Right lobe of liver (tissue), 6 donors: Measurements from ENCODE around the gene SGCD. TPM values are rescaled to one million over a fixed set of nuclear protein-coding genes. Genes with fewer than 3 reads are reported as not detected.

ENCODE experiments used
- ATAC-seq, 4 donors: fragments of 200-7000 bp; cut with Tn5 transposase; one replicate each; pipeline ENCODE4 v1.9.1; 2020; ENCODE audit warnings: mild to moderate bottlenecking in 4 of 4, moderate library complexity in 4 of 4
- DNase-seq, 3 donors: peaks; one replicate each; pipeline ENCODE4 v3.0.0-alpha.2; 2020
- H3K27ac ChIP-seq, 3 donors: fragments of 200-600 bp; one replicate each; pipeline ENCODE4 v1.8.0; 2022
- H3K27me3 ChIP-seq, 2 donors: fragments of 200-600 bp; one replicate each; pipeline ENCODE4 v1.8.0; 2022
- H3K36me3 ChIP-seq, 4 donors: fragments of 200-600 bp; sonication (generic) in 1 of 4; one replicate each; pipeline versions ENCODE4 v1.5.1 to v1.8.0; 2017 to 2022; ENCODE audit warnings: control low read depth in 1 of 4
- H3K4me1 ChIP-seq, 4 donors: fragments of 200-600 bp; sonication (generic) in 1 of 4; one replicate each; pipeline versions ENCODE4 v1.5.1 to v1.8.0; 2017 to 2022; ENCODE audit warnings: control low read depth in 1 of 4
- H3K4me3 ChIP-seq, 3 donors: fragments of 200-600 bp; one replicate each; pipeline ENCODE4 v1.8.0; 2022
- H3K9me3 ChIP-seq, 4 donors: fragments of 200-600 bp; sonication (generic) in 1 of 4; one replicate each; pipeline versions ENCODE4 v1.5.1 to v1.8.0; 2017 to 2022; ENCODE audit warnings: control low read depth in 1 of 4
- POLR2A ChIP-seq: fragments of 450-650 bp; IDR thresholded peaks from one replicate; pipeline ENCODE4 v1.6.1; 2017; ENCODE audit warnings: antibody characterized with exemption, mild to moderate bottlenecking
- WGBS: methylation state at CpG from one replicate; pipeline ENCODE4 v1.1.6; 2018; ENCODE audit warnings: low coverage, low lambda C conversion rate; ENCODE audit not compliant: insufficient coverage; ENCODE audit errors: missing lambda C conversion rate; 5-methylcytosine and 5-hydroxymethylcytosine counted together
- intact Hi-C, 2 donors: fragments of 100-400 bp; cut with DNase I; formaldehyde crosslinking; loops; one replicate each; pipeline versions ENCODE4 v1.11.2 to v1.14.1; 2022
- total RNA-seq, 6 experiments: library from RNA; depleted of rRNA in 2 of 6; stranded (reverse); fragments of >200 nt in 2 of 6; fragmentation: NEBNext Ultra II Directional in 3 of 6; extraction: Animal tissue kit (Norgen Biotek cat#: 25700) in 3 of 6; gene quantifications; one replicate each; pipeline versions ENCODE4 v1.1.0 to v1.2.4, GENCODE V29; 2016 to 2023
- TF ChIP-seq, protein P1 (sequence below), 4 donors: fragments of 200-600 bp in 3 of 4; fragments of 450-650 bp in 1 of 4; IDR thresholded peaks; one replicate each; pipeline versions ENCODE4 v1.5.1 to v1.8.0; 2016 to 2022; ENCODE audit warnings: antibody characterized with exemption in 4 of 4, mild to moderate bottlenecking in 2 of 4
- donor health status: DM: no; HTN: yes; CAD: no.
- donor health status: DM: no; HTN: no; CAD: no.
- donor health status: DM: no; HTN: no; CAD: no.
- donor health status: DM: no; HTN: yes; CAD: no.
- donor health status: DM: no; HTN: yes; CAD: no.

The SGCD gene
- total RNA-seq, 6 experiments from 2014 or later: 0.31 to 3.1 (median 0.95) TPM

DNA sequence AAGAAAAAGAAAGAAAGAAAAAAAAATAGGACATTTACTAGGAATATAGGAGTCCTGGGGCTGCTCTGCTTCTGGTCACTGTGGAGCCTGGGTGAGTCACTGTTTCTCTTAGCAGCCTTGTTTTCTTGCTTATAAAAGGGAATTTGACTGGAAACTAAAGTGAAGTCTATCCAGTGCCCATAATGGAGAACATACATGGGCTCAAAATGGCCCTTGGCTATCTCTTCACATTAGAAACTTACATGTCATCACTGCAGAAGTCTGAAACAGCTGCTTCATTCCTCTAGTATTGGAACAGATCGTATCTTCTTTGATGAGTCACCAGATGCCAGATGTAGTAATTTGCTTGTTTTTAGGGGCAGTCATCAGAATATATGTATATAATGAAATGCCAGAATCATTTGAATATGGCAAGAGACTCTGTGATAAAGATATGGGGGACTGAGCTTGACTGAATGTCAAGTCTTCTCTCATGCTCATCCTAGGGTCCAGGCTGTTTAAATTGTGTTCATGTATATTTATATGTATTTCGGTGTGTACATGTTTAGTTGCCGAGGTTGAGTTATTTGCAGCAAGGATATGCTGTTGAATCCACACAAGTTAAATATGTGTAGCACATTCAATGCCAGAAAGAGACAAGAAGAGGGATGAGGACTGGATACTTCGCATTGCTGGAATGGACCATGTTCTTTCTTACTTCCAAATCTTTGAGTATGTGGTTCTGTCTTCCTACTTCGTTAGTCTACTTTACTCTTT, 56.7 kb downstream of the SGCD start:
- intact Hi-C loops: no loop called here
- H3K36me3 ChIP-seq: no peaks in the 10 kb centered on the region
- H3K4me3 ChIP-seq: no peak overlapping the region
- 70% methylated on average over 4 of the region's 5 CpGs for WGBS
- no peaks in the 10 kb centered on the region for H3K4me1 ChIP-seq
- TF ChIP-seq, protein P1, sequence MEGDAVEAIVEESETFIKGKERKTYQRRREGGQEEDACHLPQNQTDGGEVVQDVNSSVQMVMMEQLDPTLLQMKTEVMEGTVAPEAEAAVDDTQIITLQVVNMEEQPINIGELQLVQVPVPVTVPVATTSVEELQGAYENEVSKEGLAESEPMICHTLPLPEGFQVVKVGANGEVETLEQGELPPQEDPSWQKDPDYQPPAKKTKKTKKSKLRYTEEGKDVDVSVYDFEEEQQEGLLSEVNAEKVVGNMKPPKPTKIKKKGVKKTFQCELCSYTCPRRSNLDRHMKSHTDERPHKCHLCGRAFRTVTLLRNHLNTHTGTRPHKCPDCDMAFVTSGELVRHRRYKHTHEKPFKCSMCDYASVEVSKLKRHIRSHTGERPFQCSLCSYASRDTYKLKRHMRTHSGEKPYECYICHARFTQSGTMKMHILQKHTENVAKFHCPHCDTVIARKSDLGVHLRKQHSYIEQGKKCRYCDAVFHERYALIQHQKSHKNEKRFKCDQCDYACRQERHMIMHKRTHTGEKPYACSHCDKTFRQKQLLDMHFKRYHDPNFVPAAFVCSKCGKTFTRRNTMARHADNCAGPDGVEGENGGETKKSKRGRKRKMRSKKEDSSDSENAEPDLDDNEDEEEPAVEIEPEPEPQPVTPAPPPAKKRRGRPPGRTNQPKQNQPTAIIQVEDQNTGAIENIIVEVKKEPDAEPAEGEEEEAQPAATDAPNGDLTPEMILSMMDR (IDR thresholded peaks at IDR 0.05): no peak
- no peak for TF ChIP-seq POLR2A
- H3K9me3 ChIP-seq: no peaks in the 10 kb centered on the region
- no peak overlapping the region for H3K27ac ChIP-seq
- DNase-seq (no peak), ATAC-seq (no peak)
- H3K27me3 ChIP-seq: no peaks in the 10 kb centered on the region

DNA sequence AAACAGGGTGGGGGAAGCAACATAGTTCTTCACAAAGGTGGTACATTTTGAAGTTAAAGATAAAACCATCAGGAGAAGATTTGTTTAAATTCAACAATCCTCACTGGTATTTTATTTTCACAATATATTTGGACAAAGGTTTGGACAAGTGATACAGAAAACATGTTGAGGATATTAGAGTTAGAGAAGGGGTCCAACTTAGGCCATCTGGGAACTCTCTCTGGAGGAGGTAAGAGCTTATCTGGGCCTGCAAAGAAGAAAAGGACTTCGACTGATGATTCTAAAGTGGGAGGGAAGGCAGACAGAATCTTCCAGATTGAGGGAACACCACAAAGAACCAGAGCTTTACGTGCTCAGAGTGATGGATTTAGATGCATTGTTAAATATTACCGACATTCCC, 58.5 kb downstream of the SGCD start:
- no peaks in the 10 kb centered on the region for H3K9me3 ChIP-seq
- no peak for DNase-seq
- no peaks in the 10 kb centered on the region for H3K27me3 ChIP-seq
- TF ChIP-seq, protein P1 (IDR thresholded peaks at IDR 0.05): no peak
- TF ChIP-seq POLR2A: no peak
- H3K4me1 ChIP-seq: no peaks in the 10 kb centered on the region
- 52% methylated on average over 3 of the region's 3 CpGs for whole genome bisulfite sequencing
- no peak for ATAC-seq
- no peaks in the 10 kb centered on the region for H3K36me3 ChIP-seq
- H3K27ac ChIP-seq: no peak overlapping the region
- intact Hi-C loops: no loop called here
- no peak overlapping the region for H3K4me3 ChIP-seq

DNA sequence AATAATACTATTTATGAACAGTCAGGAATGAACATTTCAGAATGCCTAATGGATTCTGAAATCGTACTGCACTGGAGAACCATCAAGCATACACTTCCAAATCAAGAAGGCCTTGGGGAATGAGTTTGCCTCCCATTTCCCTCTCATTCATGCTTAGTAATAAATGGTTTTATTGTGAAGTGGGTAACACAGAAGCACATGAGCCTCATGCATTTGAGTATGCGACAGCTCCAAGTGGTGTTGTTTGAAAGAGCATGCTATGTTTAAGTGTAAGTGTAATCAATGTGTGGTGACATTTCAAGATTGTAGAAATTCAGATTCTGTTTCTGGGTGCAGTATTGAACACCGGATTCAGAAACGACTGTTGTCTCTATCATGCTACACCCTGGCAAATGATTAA, 60.0 kb downstream of the SGCD start:
- Histone ChIP-seq H3K4me3 (no peak overlapping the region), H3K9me3 (no peaks in the 10 kb centered on the region), H3K27me3 (no peaks in the 10 kb centered on the region), H3K36me3 (no peaks in the 10 kb centered on the region), H3K4me1 (no peaks in the 10 kb centered on the region), H3K27ac (no peak overlapping the region)
- ATAC-seq: no peak
- intact Hi-C loops: no loop called here
- WGBS: 78% methylated on average over 4 of the region's 4 CpGs
- no peak for TF ChIP-seq POLR2A
- TF ChIP-seq, protein P1 (IDR thresholded peaks at IDR 0.05): no peak
- DNase-seq: no peak

DNA sequence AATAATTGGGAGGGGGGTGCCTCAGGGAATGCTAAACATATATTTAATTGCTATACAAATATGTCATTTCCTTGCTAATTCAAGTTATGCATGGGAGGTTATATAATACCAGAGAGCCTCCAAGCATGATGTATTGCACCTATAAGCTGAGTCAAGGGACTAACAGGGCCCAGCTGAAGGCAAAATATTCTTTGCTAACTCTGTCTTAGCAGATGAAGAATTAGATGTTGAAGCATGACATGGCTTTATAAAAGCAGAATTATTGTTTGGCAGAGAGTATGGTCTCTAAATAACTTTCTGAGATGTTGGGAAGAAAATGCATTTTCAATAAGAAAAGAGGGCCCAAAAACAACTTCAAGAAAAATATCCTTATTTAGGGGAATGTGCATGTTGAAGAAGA, 60.4 kb downstream of the SGCD start:
- intact Hi-C loops: no loop called here
- H3K9me3 ChIP-seq: no peaks in the 10 kb centered on the region
- no peaks in the 10 kb centered on the region for H3K36me3 ChIP-seq
- H3K27ac ChIP-seq: no peak overlapping the region
- no peak overlapping the region for H3K4me3 ChIP-seq
- H3K27me3 ChIP-seq: no peaks in the 10 kb centered on the region
- no peaks in the 10 kb centered on the region for H3K4me1 ChIP-seq
- DNase-seq (no peak), ATAC-seq (no peak)
- TF ChIP-seq, protein P1 (IDR thresholded peaks at IDR 0.05): no peak
- TF ChIP-seq POLR2A: no peak
